ENCODE results near the gene ARID2. TPM values are rescaled to one million over a fixed set of nuclear protein-coding genes. Genes with fewer than 3 reads are reported as not detected.

The ARID2 gene
- total RNA-seq, result 12.3 and 19.3 TPM in 2 replicates

GRCh38 chr12:45729233-45730083 lies at the start of gene ARID2:
TSS of gene ARID2 (plus strand) at chr12:45729706. CDS start at chr12:45729837, 131 bp downstream.

All from epithelial cell of alveolus of lung (primary cell).